Cardiac septum (tissue), 1 donor: ENCODE measurements around the gene KCTD15. TPM values are rescaled to one million over a fixed set of nuclear protein-coding genes. Genes with fewer than 3 reads are reported as not detected.

ENCODE experiments used
- DNase-seq: peaks from one replicate; pipeline ENCODE4 v3.0.0-alpha.2; 2020; ENCODE audit warnings: low spot score
- intact Hi-C: fragments of 100-400 bp; cut with DNase I; formaldehyde crosslinking; loops from one replicate; pipeline ENCODE4 v1.14.0; 2022
- total RNA-seq: library from RNA; stranded (reverse); fragmentation: NEBNext Ultra II Directional; extraction: Animal tissue kit (Norgen Biotek cat#: 25700); gene quantifications from one replicate; pipeline ENCODE4 v1.2.1, GENCODE V29; 2021
- donor health status: DM: no; HTN: no; CAD: no.

Gene KCTD15
- total RNA-seq, 1 donor from 2014 or later, result 20.2 TPM

- intact Hi-C loops, result no loop called here
- DNase-seq, result no peak
Observed at GRCh38 chr19:33830264-33830663, 33.6 kb downstream of the KCTD15 start.

- intact Hi-C loops, result no loop called here
- no peak for DNase-seq
Observed at GRCh38 chr19:33831825-33832224, 35.2 kb downstream of the KCTD15 start.

- no peak for DNase-seq
- intact Hi-C loops, result no loop called here
Observed at GRCh38 chr19:33832633-33833032, 36.0 kb downstream of the KCTD15 start.

GRCh38 chr19:33840382-33840781, 43.7 kb downstream of the KCTD15 start:
- intact Hi-C loops, result no loop called here
- DNase-seq, result no peak

- no peak for DNase-seq
- intact Hi-C loops, result no loop called here
Observed at GRCh38 chr19:33840783-33841182, 44.1 kb downstream of the KCTD15 start.

GRCh38 chr19:33841685-33842084, 45.0 kb downstream of the KCTD15 start:
- no peak for DNase-seq
- intact Hi-C loops, result no loop called here

GRCh38 chr19:33844478-33844877, 47.8 kb downstream of the KCTD15 start:
- DNase-seq, result no peak
- intact Hi-C loops, result no loop called here

GRCh38 chr19:33845498-33845897, 48.8 kb downstream of the KCTD15 start:
- intact Hi-C loops, result no loop called here
- no peak for DNase-seq

GRCh38 chr19:33849551-33850147, 53.0 kb downstream of the KCTD15 start:
- DNase-seq, result no peak
- intact Hi-C loops, result no loop called here

- DNase-seq, result no peak
- intact Hi-C loops, result no loop called here
Observed at GRCh38 chr19:33859016-33859415, 62.3 kb downstream of the KCTD15 start.

- intact Hi-C loops, result no loop called here
- DNase-seq, result no peak
Observed at GRCh38 chr19:33860312-33861090, 63.8 kb downstream of the KCTD15 start.

- no peak for DNase-seq
Observed at GRCh38 chr19:33861950-33862349, 65.3 kb downstream of the KCTD15 start.

GRCh38 chr19:33862981-33863380, 66.3 kb downstream of the KCTD15 start:
- intact Hi-C loops, result no loop called here
- no peak for DNase-seq

More at GRCh38 chr19:33861950-33862349, 65.3 kb downstream of the KCTD15 start:
- intact Hi-C loops, result no loop called here

- intact Hi-C loops, result no loop called here
- no peak for DNase-seq
Observed at GRCh38 chr19:33863436-33863835, 66.8 kb downstream of the KCTD15 start.

- no peak for DNase-seq
- intact Hi-C loops, result no loop called here
Observed at GRCh38 chr19:33864311-33864850, 67.7 kb downstream of the KCTD15 start.

GRCh38 chr19:33865306-33865705, 68.6 kb downstream of the KCTD15 start:
- intact Hi-C loops, result no loop called here
- no peak for DNase-seq

Other genes starting within 250 kb of the KCTD15 start
- 0.27 TPM for gene CHST8, start 174.9 kb upstream of the KCTD15 start, total RNA-seq